ENCODE measurements around the gene ZMAT5. TPM values are rescaled to one million over a fixed set of nuclear protein-coding genes. Genes with fewer than 3 reads are reported as not detected.
A peak's percentile ranks its signal among the peaks of the same experiment; 100 is the strongest.

Gene ZMAT5
- polyA plus RNA-seq, 3 donors = 27.1 to 79.4 (median 59.3) TPM

- H3K9me3 ChIP-seq (replicated peaks in 1 of 2; ENCODE audit: control insufficient read depth in 1 of 2, insufficient read depth in 1 of 2, low read length in 2 of 2) = no peaks in the 10 kb centered on the region
- H3K4me1 ChIP-seq (ENCODE audit: control insufficient read depth in 1 of 2, insufficient read depth in 2 of 2, low read length in 2 of 2) = no peaks in the 10 kb centered on the region
- H3K4me3 ChIP-seq (replicated peaks in 1 of 3; ENCODE audit: low read depth in 2 of 3, low read length in 3 of 3) = no peak overlapping the region
- no peak overlapping the region for H2AFZ ChIP-seq (ENCODE audit: insufficient read depth, low read depth, low read length, poor library complexity, severe bottlenecking)
- no peak overlapping the region for H3K4me2 ChIP-seq (replicated peaks; ENCODE audit: extremely low read depth, low read length, poor library complexity, severe bottlenecking)
- Mint-ChIP-seq H3K36me3 (peaks cover 69 to 85% of the 10 kb centered on the region in 2 donors), H3K27ac (no peak overlapping the region), H3K4me3 (no peak overlapping the region), H3K27me3 (ENCODE audit: low read depth in 3 of 3) (peaks cover 0 to 2% (median 0%) of the 10 kb centered on the region in 3 donors), H3K4me1 (no peaks in the 10 kb centered on the region), H3K9me3 (peaks cover 0 to 2% (median 0%) of the 10 kb centered on the region in 7 donors)
- H4K20me1 ChIP-seq (ENCODE audit: insufficient read depth, low read length) = no peaks in the 10 kb centered on the region
- no peak for DNase-seq
- H3K9ac ChIP-seq (ENCODE audit: insufficient read depth, low read length, poor library complexity, severe bottlenecking) = no peak overlapping the region
- no peak overlapping the region for H3K27ac ChIP-seq (ENCODE audit: low read depth in 1 of 2, low read length in 2 of 2)
- no peaks in the 10 kb centered on the region for H3K27me3 ChIP-seq (ENCODE audit: control insufficient read depth in 2 of 2, insufficient read depth in 2 of 2, low read length in 2 of 2)
- H3K79me2 ChIP-seq (ENCODE audit: insufficient read depth, low read length) = no peaks in the 10 kb centered on the region
- intact Hi-C loops (cut with micrococcal nuclease) = no loop called here
- 100% methylated on average over 3 of the region's 5 CpGs for WGBS (ENCODE audit: insufficient coverage)
- TF ChIP-seq, protein P1, sequence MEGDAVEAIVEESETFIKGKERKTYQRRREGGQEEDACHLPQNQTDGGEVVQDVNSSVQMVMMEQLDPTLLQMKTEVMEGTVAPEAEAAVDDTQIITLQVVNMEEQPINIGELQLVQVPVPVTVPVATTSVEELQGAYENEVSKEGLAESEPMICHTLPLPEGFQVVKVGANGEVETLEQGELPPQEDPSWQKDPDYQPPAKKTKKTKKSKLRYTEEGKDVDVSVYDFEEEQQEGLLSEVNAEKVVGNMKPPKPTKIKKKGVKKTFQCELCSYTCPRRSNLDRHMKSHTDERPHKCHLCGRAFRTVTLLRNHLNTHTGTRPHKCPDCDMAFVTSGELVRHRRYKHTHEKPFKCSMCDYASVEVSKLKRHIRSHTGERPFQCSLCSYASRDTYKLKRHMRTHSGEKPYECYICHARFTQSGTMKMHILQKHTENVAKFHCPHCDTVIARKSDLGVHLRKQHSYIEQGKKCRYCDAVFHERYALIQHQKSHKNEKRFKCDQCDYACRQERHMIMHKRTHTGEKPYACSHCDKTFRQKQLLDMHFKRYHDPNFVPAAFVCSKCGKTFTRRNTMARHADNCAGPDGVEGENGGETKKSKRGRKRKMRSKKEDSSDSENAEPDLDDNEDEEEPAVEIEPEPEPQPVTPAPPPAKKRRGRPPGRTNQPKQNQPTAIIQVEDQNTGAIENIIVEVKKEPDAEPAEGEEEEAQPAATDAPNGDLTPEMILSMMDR (IDR thresholded peaks at IDR 0.05) = no peak
- peaks cover 69 to 80% of the 10 kb centered on the region in 2 donors for H3K36me3 ChIP-seq (replicated peaks in 1 of 2; ENCODE audit: control insufficient read depth in 1 of 2, insufficient read depth in 2 of 2, low read length in 2 of 2)
Observed at GRCh38 chr22:29790061-29790460, 23.3 kb upstream of the ZMAT5 start.

- H3K4me3 Mint-ChIP-seq = peak overlapping the region in 1 of 2 donors; percentile 4
- peak overlapping the region in 3 of 7 donors; percentile 14 to 23 (median 19) for H3K27ac Mint-ChIP-seq
- peaks cover 60 to 68% of the 10 kb centered on the region in 2 donors for H3K36me3 ChIP-seq (replicated peaks in 1 of 2; ENCODE audit: control insufficient read depth in 1 of 2, insufficient read depth in 2 of 2, low read length in 2 of 2)
Observed at GRCh38 chr22:29788339-29789279, 21.8 kb upstream of the ZMAT5 start.

More at GRCh38 chr22:29788339-29789279, 21.8 kb upstream of the ZMAT5 start:
- Histone ChIP-seq H3K4me1 (ENCODE audit: control insufficient read depth in 1 of 2, insufficient read depth in 2 of 2, low read length in 2 of 2) (no peaks in the 10 kb centered on the region), H3K9me3 (replicated peaks in 1 of 2; ENCODE audit: control insufficient read depth in 1 of 2, insufficient read depth in 1 of 2, low read length in 2 of 2) (no peaks in the 10 kb centered on the region), H3K9ac (ENCODE audit: insufficient read depth, low read length, poor library complexity, severe bottlenecking) (no peak overlapping the region), H3K27me3 (ENCODE audit: control insufficient read depth in 2 of 2, insufficient read depth in 2 of 2, low read length in 2 of 2) (no peaks in the 10 kb centered on the region), H3K27ac (ENCODE audit: low read depth in 1 of 2, low read length in 2 of 2) (no peak overlapping the region), H3K4me2 (replicated peaks; ENCODE audit: extremely low read depth, low read length, poor library complexity, severe bottlenecking) (no peak overlapping the region), H4K20me1 (ENCODE audit: insufficient read depth, low read length) (no peaks in the 10 kb centered on the region), H2AFZ (ENCODE audit: insufficient read depth, low read depth, low read length, poor library complexity, severe bottlenecking) (no peak overlapping the region), H3K4me3 (replicated peaks in 1 of 3; ENCODE audit: low read depth in 2 of 3, low read length in 3 of 3) (no peak overlapping the region), H3K79me2 (ENCODE audit: insufficient read depth, low read length) (no peaks in the 10 kb centered on the region)
- intact Hi-C loops (cut with micrococcal nuclease) = no loop called here
- DNase-seq = no peak
- WGBS (ENCODE audit: insufficient coverage) = 71% methylated on average over 24 of the region's 27 CpGs
- Mint-ChIP-seq H3K27me3 (ENCODE audit: low read depth in 3 of 3) (peaks cover 0 to 2% (median 0%) of the 10 kb centered on the region in 3 donors), H3K9me3 (peaks cover 0 to 2% (median 0%) of the 10 kb centered on the region in 7 donors), H3K4me1 (no peaks in the 10 kb centered on the region), H3K36me3 (peaks cover 66 to 70% of the 10 kb centered on the region in 2 donors)
- TF ChIP-seq, protein P1 (IDR thresholded peaks at IDR 0.05) = no peak

Data from CD14-positive monocyte (primary cell).